ENCODE results near the gene NLGN4X.

NLGN4X gene

GRCh38 chrX:6149060-6149872 lies 79.4 kb downstream of the NLGN4X start:
- DNase-seq = no peak

- no peak for DNase-seq
These were observed 94.4 kb downstream of the NLGN4X start for GRCh38 chrX:6134255-6134654.

GRCh38 chrX:6132970-6133369 lies 95.7 kb downstream of the NLGN4X start:
- no peak for DNase-seq

- DNase-seq = no peak
These were observed 97.4 kb downstream of the NLGN4X start for GRCh38 chrX:6131287-6131686.

GRCh38 chrX:6129195-6129594 lies 99.5 kb downstream of the NLGN4X start:
- no peak for DNase-seq

- no peak for DNase-seq
These were observed 108.3 kb downstream of the NLGN4X start for GRCh38 chrX:6120329-6120728.

GRCh38 chrX:6095469-6095868 lies 133.2 kb downstream of the NLGN4X start:
- DNase-seq = no peak

GRCh38 chrX:6074532-6074931 lies 154.1 kb downstream of the NLGN4X start:
- no peak for DNase-seq

GRCh38 chrX:6071731-6072130 lies 156.9 kb downstream of the NLGN4X start:
- no peak for DNase-seq

- DNase-seq = no peak
These were observed 161.1 kb downstream of the NLGN4X start for GRCh38 chrX:6067600-6067999.

GRCh38 chrX:6053141-6053540 lies 175.5 kb downstream of the NLGN4X start:
- no peak for DNase-seq

- no peak for DNase-seq
These were observed 176.4 kb downstream of the NLGN4X start for GRCh38 chrX:6052111-6052745.

GRCh38 chrX:6049132-6049531 lies 179.5 kb downstream of the NLGN4X start:
- DNase-seq = no peak

GRCh38 chrX:6041630-6042029 lies 187.0 kb downstream of the NLGN4X start:
- DNase-seq = no peak

GRCh38 chrX:6029014-6029413 lies 199.7 kb downstream of the NLGN4X start:
- DNase-seq = no peak

GRCh38 chrX:6026980-6027379 lies 201.7 kb downstream of the NLGN4X start:
- DNase-seq = no peak

- no peak for DNase-seq
These were observed 202.2 kb downstream of the NLGN4X start for GRCh38 chrX:6026429-6026828.

GRCh38 chrX:6024204-6024603 lies 204.5 kb downstream of the NLGN4X start:
- DNase-seq = no peak

GRCh38 chrX:6021316-6022091 lies 207.2 kb downstream of the NLGN4X start:
- DNase-seq = no peak

- no peak for DNase-seq
These were observed 209.6 kb downstream of the NLGN4X start for GRCh38 chrX:6019076-6019475.

- DNase-seq = no peak
These were observed 213.2 kb downstream of the NLGN4X start for GRCh38 chrX:6015423-6015822.

GRCh38 chrX:6012357-6012756 lies 216.3 kb downstream of the NLGN4X start:
- no peak for DNase-seq

- no peak for DNase-seq
These were observed 222.8 kb downstream of the NLGN4X start for GRCh38 chrX:6005856-6006255.

- DNase-seq = no peak
These were observed 224.1 kb downstream of the NLGN4X start for GRCh38 chrX:6004529-6004928.
